Hepatocyte (in vitro differentiated cells): ENCODE measurements around the gene TRPM5.

Experiments used
- CTCF ChIP-seq: fragments of 200-600 bp; sonication (generic); IDR thresholded peaks from 2 replicates; pipeline ENCODE4 v1.5.1; 2016; ENCODE audit warnings: antibody characterized with exemption, mild to moderate bottlenecking; ENCODE audit not compliant: poor library complexity
- EZH2 ChIP-seq: fragments of 200-600 bp; sonication (generic); IDR thresholded peaks from 2 replicates; pipeline ENCODE4 v1.6.1; 2016; ENCODE audit warnings: antibody characterized with exemption, mild to moderate bottlenecking, borderline replicate concordance
- EZH2phosphoT487 ChIP-seq: fragments of 200-600 bp; sonication (generic); IDR thresholded peaks from one replicate; pipeline ENCODE4 v1.6.1; 2018; ENCODE audit warnings: antibody characterized with exemption, mild to moderate bottlenecking, low read depth, moderate library complexity; ENCODE audit not compliant: unreplicated experiment, severe bottlenecking

- TF ChIP-seq CTCF = no peak
- no peak for TF ChIP-seq EZH2
- no peak for TF ChIP-seq EZH2phosphoT487
Observed at GRCh38 chr11:2437516-2437915, 6.8 kb downstream of the TRPM5 start.
